Left forelimb (tissue), 1 donor: ENCODE data around the gene RBM42.
"Not testable (repeated sequence)": the region's sequence is repeated elsewhere in the genome, so short reads cannot be mapped to it uniquely, and the experiment has no call there.

Source experiments
- DNase-seq: peaks from one replicate; pipeline ENCODE4 v3.0.0-alpha.2; 2018; ENCODE audit warnings: low spot score

The RBM42 gene

GRCh38 chr19:35654828-35655227 is 26.0 kb downstream of the RBM42 start:
- not testable (repeated sequence) for DNase-seq

GRCh38 chr19:35655600-35655999 is 26.8 kb downstream of the RBM42 start:
- no peak for DNase-seq

- DNase-seq = no peak
These were observed 27.9 kb downstream of the RBM42 start for GRCh38 chr19:35656700-35657099.

GRCh38 chr19:35657904-35658700 is 29.3 kb downstream of the RBM42 start:
- DNase-seq = no peak

GRCh38 chr19:35661995-35662340 is 33.1 kb downstream of the RBM42 start:
- no peak for DNase-seq

GRCh38 chr19:35663981-35664380 is 35.1 kb downstream of the RBM42 start:
- no peak for DNase-seq

GRCh38 chr19:35665157-35665556 is 36.3 kb downstream of the RBM42 start:
- DNase-seq = no peak

- DNase-seq = no peak
These were observed 36.8 kb downstream of the RBM42 start for GRCh38 chr19:35665604-35666003.

GRCh38 chr19:35666251-35666913 is 37.5 kb downstream of the RBM42 start, which contains the start of gene UPK1A:
TSS of gene UPK1A (plus strand) at chr19:35666517. CDS start at chr19:35666813, 296 bp downstream.
- no peak for DNase-seq

- DNase-seq = no peak
These were observed 40.7 kb downstream of the RBM42 start for GRCh38 chr19:35669566-35669965.

- no peak for DNase-seq
These were observed 41.1 kb downstream of the RBM42 start for GRCh38 chr19:35669974-35670373.

GRCh38 chr19:35670686-35671085 is 41.9 kb downstream of the RBM42 start:
- no peak for DNase-seq

- DNase-seq = no peak
These were observed 43.0 kb downstream of the RBM42 start for GRCh38 chr19:35671818-35672217.

GRCh38 chr19:35673121-35673804 is 44.4 kb downstream of the RBM42 start:
- DNase-seq = no peak

GRCh38 chr19:35675589-35676140 is 46.8 kb downstream of the RBM42 start:
- DNase-seq = no peak
